SK-N-SH treated with all-trans-retinoic acid at 6 μM for 48 hours (cell line): Measurements from ENCODE around the gene PTPN13.
"Not testable (repeated sequence)": the region's sequence is repeated elsewhere in the genome, so short reads cannot be mapped to it uniquely, and the experiment has no call there.

ENCODE experiments used
- ATAC-seq: fragments of 200-7000 bp; cut with Tn5 transposase; 3 replicates; pipeline ENCODE4 v1.9.1; 2020; ENCODE audit warnings: mild to moderate bottlenecking, moderate library complexity
- ARNTL ChIP-seq: fragments of 450-650 bp; formaldehyde crosslinking; IDR thresholded peaks from 2 replicates; pipeline ENCODE4 v1.5.0; 2020; ENCODE audit warnings: low read depth, mild to moderate bottlenecking, moderate library complexity, borderline replicate concordance
- BACH2 ChIP-seq: fragments of 250-450 bp; sonication (Bioruptor Pico); IDR thresholded peaks from 2 replicates; pipeline ENCODE4 v1.9.0; 2021; ENCODE audit warnings: mild to moderate bottlenecking, borderline replicate concordance
- CREB5 ChIP-seq: fragments of 250-450 bp; sonication (Bioruptor Pico); IDR thresholded peaks from 2 replicates; pipeline ENCODE4 v1.5.1; 2020; ENCODE audit warnings: low read depth, mild to moderate bottlenecking, moderate library complexity
- CSDC2 ChIP-seq: fragments of 250-450 bp; sonication (Bioruptor Pico); IDR thresholded peaks from 2 replicates; pipeline ENCODE4 v1.5.0; 2020; ENCODE audit warnings: mild to moderate bottlenecking, moderate library complexity
- CSRNP3 ChIP-seq: fragments of 250-450 bp; sonication (Bioruptor Pico); IDR thresholded peaks from 2 replicates; pipeline ENCODE4 v1.5.1; 2021; ENCODE audit warnings: mild to moderate bottlenecking, moderate library complexity
- GLIS3 ChIP-seq: fragments of 250-450 bp; sonication (Bioruptor Pico); IDR thresholded peaks from 2 replicates; pipeline ENCODE4 v1.5.0; 2020; ENCODE audit warnings: mild to moderate bottlenecking, moderate library complexity
- ISL1 ChIP-seq: fragments of 250-450 bp; sonication (Bioruptor Pico); IDR thresholded peaks from 2 replicates; pipeline ENCODE4 v2.1.2; 2022; ENCODE audit warnings: mild to moderate bottlenecking, moderate library complexity
- OSR1 ChIP-seq: fragments of 250-450 bp; sonication (Bioruptor Pico); IDR thresholded peaks from 2 replicates; pipeline ENCODE4 v1.8.0; 2022; ENCODE audit warnings: moderate library complexity, mild to moderate bottlenecking, inconsistent platforms
- POU6F1 ChIP-seq: fragments of 250-450 bp; sonication (Bioruptor Pico); IDR thresholded peaks from 2 replicates; pipeline ENCODE4 v1.8.0; 2021; ENCODE audit warnings: low read depth, mild to moderate bottlenecking, moderate library complexity, borderline replicate concordance
- PPARA ChIP-seq: fragments of 250-450 bp; sonication (Bioruptor Pico); IDR thresholded peaks from 2 replicates; pipeline ENCODE4 v1.5.0; 2020; ENCODE audit warnings: mild to moderate bottlenecking, borderline replicate concordance
- TCF4 ChIP-seq: fragments of 250-450 bp; sonication (Bioruptor Pico); IDR thresholded peaks from 2 replicates; pipeline ENCODE4 v1.8.0; 2021; ENCODE audit warnings: mild to moderate bottlenecking, moderate library complexity, borderline replicate concordance
- TOX ChIP-seq: fragments of 250-450 bp; sonication (Bioruptor Pico); IDR thresholded peaks from 2 replicates; pipeline ENCODE4 v1.8.0; 2021; ENCODE audit warnings: mild to moderate bottlenecking, moderate library complexity, borderline replicate concordance
- ZC3H10 ChIP-seq: fragments of 250-450 bp; sonication (Bioruptor Pico); IDR thresholded peaks from 2 replicates; pipeline ENCODE4 v1.5.1; 2021; ENCODE audit warnings: mild to moderate bottlenecking, moderate library complexity
- ZFP3 ChIP-seq: fragments of 250-450 bp; sonication (Bioruptor Pico); IDR thresholded peaks from 2 replicates; pipeline ENCODE4 v1.5.0; 2020; ENCODE audit warnings: mild to moderate bottlenecking, moderate library complexity
- ZFP30 ChIP-seq: fragments of 450-650 bp; formaldehyde crosslinking; IDR thresholded peaks from 2 replicates; pipeline ENCODE4 v1.5.0; 2022; ENCODE audit warnings: mild to moderate bottlenecking, moderate library complexity
- ZNF565 ChIP-seq: fragments of 450-650 bp; formaldehyde crosslinking; conservative IDR thresholded peaks from 2 replicates; pipeline ENCODE4 v1.5.0; 2020; ENCODE audit warnings: low read depth, mild to moderate bottlenecking, moderate library complexity
- ZNF70 ChIP-seq: fragments of 450-650 bp; formaldehyde crosslinking; IDR thresholded peaks from 2 replicates; pipeline ENCODE4 v1.5.0; 2020; ENCODE audit warnings: mild to moderate bottlenecking, moderate library complexity
- ZNF8 ChIP-seq: fragments of 450-650 bp; formaldehyde crosslinking; IDR thresholded peaks from 2 replicates; pipeline ENCODE4 v1.5.0; 2020; ENCODE audit warnings: mild to moderate bottlenecking, moderate library complexity

PTPN13 gene

GRCh38 chr4:86704601-86705000, 110.5 kb downstream of the PTPN13 start:
- ATAC-seq, result no peak
- TF ChIP-seq ZFP30 (CRISPR knock-in tag) (no peak), ZNF70 (CRISPR knock-in tag) (no peak), OSR1 (no peak), ISL1 (CRISPR knock-in tag) (no peak), ZNF8 (CRISPR knock-in tag) (no peak), ZFP3 (CRISPR knock-in tag) (no peak), GLIS3 (no peak), TCF4 (no peak), BACH2 (CRISPR knock-in tag) (no peak)
- TF ChIP-seq, all 23 proteins: peak for 0

- TF ChIP-seq PPARA (CRISPR knock-in tag), result no peak
- TF ChIP-seq ZFP30 (CRISPR knock-in tag), result no peak
- no peak for TF ChIP-seq CREB5 (CRISPR knock-in tag)
- TF ChIP-seq GLIS3, result no peak
- TF ChIP-seq TCF4, result no peak
- ATAC-seq, result no peak
Measured at GRCh38 chr4:86706923-86707597, 112.9 kb downstream of the PTPN13 start.

GRCh38 chr4:86717651-86718050, 123.5 kb downstream of the PTPN13 start:
- TF ChIP-seq ZNF70 (CRISPR knock-in tag) (no peak), TCF4 (no peak), POU6F1 (CRISPR knock-in tag) (no peak), TOX (CRISPR knock-in tag) (no peak), GLIS3 (no peak), PPARA (CRISPR knock-in tag) (no peak), ZFP3 (CRISPR knock-in tag) (no peak), ARNTL (CRISPR knock-in tag) (no peak), CSRNP3 (no peak)
- TF ChIP-seq, all 23 proteins: peak for 0
- ATAC-seq, result no peak

GRCh38 chr4:86718152-86718551, 124.0 kb downstream of the PTPN13 start:
- no peak for TF ChIP-seq CSDC2
- no peak for TF ChIP-seq GLIS3
- no peak for TF ChIP-seq PPARA (CRISPR knock-in tag)
- no peak for TF ChIP-seq ZNF70 (CRISPR knock-in tag)
- TF ChIP-seq CREB5 (CRISPR knock-in tag), result no peak
- no peak for TF ChIP-seq ZNF565
- TF ChIP-seq ZFP3 (CRISPR knock-in tag), result no peak
- no peak for TF ChIP-seq ZC3H10 (CRISPR knock-in tag)
- no peak for ATAC-seq

GRCh38 chr4:86719149-86719548, 125.0 kb downstream of the PTPN13 start:
- ATAC-seq, result not testable (repeated sequence)
- peak; percentile 81 for TF ChIP-seq ZNF8 (CRISPR knock-in tag)

- ATAC-seq, result peak; percentile 35; the same call in 1 of the 3 replicates
- TF ChIP-seq OSR1 (no peak), ZNF8 (CRISPR knock-in tag) (no peak), BACH2 (CRISPR knock-in tag) (no peak), GLIS3 (no peak)
Measured at GRCh38 chr4:86720508-86721068, 126.5 kb downstream of the PTPN13 start.
